Hematopoietic multipotent progenitor cell treated with erythropoietin and hydrocortisone succinate and interleukin-3 and kit ligand, for 8 days (in vitro differentiated cells): ENCODE measurements around the gene PRDM5.
"Not testable (repeated sequence)": the region's sequence is repeated elsewhere in the genome, so short reads cannot be mapped to it uniquely, and the experiment has no call there.

Source experiments
- DNase-seq: peaks from one replicate; pipeline ENCODE4 v3.0.0-alpha.2; 2015

PRDM5 gene

GRCh38 chr4:120815361-120815760 lies 107.2 kb downstream of the PRDM5 start:
- DNase-seq: no peak

DNA sequence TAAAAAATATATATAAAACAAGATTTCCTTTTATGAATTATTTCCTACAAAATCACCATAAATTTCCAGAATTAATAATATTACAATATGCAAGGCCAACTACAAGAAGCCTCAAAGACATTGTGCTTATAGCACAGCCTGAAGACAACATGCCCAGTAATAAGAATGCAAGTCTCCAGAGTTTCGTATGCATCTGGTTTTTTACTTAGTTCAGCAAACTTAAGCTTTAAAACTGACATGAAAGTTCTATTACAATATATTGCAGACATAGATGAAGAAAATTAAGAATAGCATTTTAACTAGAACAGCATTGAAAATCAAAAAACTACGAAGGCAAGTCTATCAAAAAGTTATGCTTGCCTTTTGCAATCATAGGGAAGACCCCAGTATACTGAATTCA lies 107.6 kb downstream of the PRDM5 start:
- no peak for DNase-seq

GRCh38 chr4:120812216-120812615 lies 110.3 kb downstream of the PRDM5 start:
- DNase-seq: no peak

DNA sequence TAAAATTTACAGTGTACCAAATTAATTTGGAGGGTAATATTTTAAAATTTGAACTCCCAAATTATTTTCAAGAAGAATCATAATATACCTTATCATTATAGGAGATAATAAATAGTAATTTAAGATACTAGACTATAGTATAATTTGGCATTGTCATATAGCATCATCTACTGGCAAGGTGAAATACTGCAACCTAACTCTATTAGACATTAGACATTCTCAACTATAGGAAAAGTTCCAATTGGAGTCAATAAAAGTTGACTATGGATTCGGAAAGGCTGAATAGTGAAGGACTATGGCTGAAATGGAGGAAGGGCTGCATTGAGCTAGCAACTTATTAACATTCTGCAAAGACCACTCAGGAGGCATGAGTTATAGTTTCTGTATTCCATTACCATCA lies 113.0 kb downstream of the PRDM5 start:
- no peak for DNase-seq

DNA sequence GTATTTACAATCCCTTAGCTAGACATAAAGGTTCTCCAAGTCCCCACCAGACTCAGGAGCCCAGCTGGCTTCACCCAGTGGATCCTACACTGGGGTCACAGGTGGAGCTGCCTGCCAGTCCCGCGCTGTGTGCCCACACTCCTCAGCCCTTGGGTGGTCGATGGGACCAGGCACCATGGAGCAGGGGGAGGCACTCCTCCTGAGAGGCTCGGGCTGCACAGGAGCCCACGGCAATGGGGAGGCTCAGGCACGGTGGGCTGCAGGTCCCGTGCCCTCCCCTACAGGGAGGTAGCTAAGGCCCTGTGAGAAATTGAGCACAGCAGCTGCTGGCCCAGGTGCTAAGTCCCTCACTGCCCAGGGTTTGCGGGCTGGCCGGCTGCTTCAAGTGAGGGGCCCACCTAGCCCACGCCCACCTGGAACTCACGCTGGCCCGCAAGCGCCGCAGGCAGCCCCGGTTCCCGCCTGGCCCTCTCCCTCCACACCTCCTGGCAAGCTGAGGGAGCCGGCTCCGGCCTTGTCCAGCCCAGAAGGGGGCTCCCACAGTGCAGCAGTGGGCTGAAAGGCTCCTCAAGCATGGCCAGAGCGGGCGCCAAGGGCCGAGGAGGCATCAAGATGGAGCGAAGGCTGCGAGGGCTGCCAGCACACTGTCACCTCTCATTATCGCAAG lies 113.9 kb downstream of the PRDM5 start:
- DNase-seq: no peak

DNA sequence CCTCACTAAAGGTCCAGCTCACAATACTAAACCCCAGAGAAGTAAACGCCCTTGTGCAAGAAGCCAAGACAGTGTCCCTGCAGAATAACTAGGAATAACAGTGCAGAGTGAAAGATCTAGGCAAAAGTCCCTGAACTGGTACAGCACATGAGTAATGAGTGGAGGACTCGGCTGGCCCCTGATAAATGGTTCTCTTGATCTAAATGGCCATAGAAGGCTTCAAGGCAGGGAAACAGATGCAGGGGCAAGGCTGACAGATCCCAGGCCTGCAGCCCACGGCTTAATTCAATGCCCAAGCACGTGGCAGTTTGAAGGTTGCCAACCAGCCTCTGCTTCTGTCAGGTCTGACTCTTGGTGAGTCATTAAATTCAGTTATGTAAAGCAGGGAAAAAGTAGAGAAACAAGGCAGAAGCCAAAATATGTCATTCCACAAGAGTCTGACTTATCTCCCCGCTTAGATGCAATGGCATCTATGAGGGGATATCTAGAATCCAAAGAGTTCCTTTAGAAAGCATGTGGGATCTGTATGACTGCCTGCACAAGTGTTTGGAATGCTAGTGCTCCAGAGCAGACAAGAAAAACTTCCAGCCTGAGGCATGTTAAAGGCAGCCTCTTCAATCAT lies 121.3 kb downstream of the PRDM5 start:
- no peak for DNase-seq

GRCh38 chr4:120798570-120798969 lies 124.0 kb downstream of the PRDM5 start:
- DNase-seq: no peak

- DNase-seq: no peak
Measured at GRCh38 chr4:120796271-120796670, 126.3 kb downstream of the PRDM5 start.

DNA sequence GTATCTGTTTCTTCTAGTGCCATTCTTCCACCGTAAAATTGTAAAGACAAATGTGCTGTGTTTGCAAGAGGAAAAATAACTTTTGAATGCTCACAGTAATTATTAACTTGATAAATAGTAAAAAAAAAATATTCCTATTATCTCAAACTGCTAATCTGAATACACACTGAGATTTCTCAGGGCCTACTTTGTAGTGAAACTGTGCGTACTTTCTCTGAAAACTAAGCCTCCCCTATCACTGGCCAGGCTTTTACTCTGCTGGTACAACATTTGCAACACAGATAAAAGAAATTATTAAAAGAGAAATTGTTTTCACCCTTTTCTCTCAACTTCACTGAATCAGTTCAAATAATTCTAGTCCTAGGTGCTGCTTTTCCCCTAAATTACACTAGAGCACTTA lies 137.3 kb downstream of the PRDM5 start:
- DNase-seq: no peak

GRCh38 chr4:120777459-120777858 lies 145.1 kb downstream of the PRDM5 start:
- no peak for DNase-seq

DNA sequence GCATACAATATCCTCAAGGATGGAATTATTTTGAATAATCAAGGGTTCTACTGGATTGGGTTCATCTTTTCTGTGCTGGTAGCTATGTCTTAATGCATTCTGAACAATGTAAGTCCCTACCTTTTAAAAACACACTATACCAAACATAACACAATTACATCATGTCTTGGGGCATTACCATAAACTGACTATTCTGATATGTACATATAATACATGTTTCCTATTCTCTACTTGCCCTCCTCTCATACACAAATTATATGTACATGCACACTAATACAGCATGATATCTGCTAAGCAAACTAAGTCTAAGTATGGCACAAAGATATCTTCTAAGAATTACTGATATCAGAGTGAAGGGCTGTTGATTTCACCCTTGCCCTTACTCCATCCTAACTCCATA lies 147.1 kb downstream of the PRDM5 start:
- no peak for DNase-seq

DNA sequence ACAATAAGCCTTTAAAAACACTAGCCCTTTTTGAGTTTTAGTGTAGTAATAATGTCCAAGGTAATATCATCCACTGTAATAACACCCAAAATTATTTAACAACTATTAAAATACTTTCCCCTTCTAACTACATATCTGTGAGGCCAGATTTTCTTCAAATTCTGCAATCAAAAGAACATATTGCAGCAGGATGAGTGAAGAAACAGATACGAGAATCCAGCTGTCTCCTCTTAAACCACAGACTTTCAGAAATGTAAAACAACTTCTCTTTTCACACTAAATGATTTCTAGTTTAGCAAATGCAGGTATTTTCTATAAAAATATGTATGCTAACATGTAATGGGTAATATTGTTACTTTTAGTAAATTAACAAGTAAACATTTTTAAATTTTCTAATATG lies 148.9 kb downstream of the PRDM5 start:
- no peak for DNase-seq

GRCh38 chr4:120771907-120772306 lies 150.6 kb downstream of the PRDM5 start:
- no peak for DNase-seq

DNA sequence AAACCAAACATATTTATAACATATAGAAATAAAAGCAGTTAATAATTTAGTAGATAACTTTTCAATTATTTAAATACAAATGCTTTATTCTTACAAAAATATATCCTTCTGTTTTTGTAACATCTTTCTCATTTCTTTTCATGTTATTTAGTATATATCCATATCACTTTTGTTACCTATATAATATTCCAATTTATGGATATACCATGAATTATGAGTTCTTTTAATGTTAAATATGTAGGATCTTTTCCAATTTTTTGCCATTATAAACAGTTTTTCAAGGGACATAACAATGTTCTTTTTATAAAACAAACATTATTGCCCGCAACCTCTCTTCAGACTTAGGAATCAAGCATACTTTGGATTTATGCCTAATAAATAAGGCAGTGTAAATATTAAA lies 151.6 kb downstream of the PRDM5 start:
- DNase-seq: no peak

DNA sequence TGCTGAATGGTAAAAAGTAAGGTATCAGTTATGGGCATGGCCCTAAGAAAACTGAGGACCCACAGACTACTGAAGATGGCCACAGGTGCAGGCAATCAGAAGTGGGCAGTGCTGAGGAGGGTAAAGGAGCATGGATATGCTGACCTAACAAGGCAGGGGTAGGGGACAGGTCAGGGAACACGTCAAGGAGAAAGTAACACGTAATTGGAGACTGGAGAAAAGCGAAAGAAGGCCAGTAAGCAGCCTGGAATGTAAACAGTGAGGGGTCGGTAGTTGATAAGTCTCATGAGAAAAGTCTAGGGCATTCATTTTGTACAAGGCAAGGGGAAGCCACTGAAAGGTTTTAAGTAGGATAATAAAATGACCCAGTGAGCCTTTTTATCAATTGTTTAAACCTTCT lies 153.3 kb downstream of the PRDM5 start:
- no peak for DNase-seq

- no peak for DNase-seq
Measured at GRCh38 chr4:120765260-120765680, 157.3 kb downstream of the PRDM5 start.

DNA sequence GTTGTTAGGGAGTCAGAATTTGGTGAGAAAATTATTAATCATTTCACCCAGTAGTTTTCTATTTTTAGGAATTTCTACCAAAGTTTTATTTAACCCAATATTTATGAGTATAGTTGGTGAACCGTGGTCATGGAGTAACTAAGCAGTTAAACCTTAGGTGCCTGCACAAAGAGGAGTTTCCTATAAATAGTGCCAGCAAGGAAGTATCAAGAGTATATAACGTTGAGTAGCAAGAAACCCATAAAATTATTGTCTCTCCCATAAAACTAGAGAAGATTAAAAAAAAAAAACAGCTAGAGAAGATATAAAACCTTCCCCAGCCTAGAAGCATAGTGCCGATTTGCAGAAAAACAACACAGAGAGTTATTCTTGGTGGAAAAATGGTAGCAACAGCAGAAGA lies 158.9 kb downstream of the PRDM5 start:
- no peak for DNase-seq

DNA sequence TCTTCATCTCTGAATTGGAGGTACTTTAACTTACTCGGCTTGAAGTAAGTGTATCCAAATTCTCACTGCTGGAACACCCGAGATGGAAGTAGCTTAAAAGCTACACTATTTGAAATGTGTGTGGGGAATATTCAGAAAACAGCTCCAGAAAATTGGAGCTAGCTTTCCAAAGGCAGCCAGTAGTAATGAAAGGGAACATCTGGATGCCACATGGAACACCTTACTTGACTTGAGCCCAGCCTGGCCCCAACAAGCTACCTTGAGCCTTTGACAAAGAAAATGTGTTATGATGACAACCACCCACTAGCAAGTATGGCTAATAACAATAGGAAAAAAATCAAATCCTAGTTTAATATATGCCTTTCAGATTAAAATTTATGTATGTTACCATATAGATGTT lies 161.5 kb downstream of the PRDM5 start:
- DNase-seq: no peak

DNA sequence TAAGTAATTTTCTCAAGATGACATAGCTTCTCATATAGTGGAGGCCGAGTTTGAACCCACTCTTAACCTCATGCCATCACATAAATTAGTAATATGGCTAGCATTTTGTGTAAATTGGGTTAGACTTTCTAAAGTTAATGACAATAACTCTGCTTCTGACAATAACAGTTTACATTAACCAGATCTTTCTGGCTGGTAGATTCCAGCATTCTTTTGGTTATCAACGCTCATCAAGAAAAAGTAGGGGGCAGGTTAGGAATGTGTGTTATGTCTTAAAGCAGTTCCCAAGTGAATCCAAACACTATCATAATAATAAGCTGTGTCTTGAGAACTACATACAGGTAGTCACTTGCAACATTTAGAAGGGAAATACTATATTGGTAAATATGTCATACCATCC lies 162.5 kb downstream of the PRDM5 start:
- no peak for DNase-seq

DNA sequence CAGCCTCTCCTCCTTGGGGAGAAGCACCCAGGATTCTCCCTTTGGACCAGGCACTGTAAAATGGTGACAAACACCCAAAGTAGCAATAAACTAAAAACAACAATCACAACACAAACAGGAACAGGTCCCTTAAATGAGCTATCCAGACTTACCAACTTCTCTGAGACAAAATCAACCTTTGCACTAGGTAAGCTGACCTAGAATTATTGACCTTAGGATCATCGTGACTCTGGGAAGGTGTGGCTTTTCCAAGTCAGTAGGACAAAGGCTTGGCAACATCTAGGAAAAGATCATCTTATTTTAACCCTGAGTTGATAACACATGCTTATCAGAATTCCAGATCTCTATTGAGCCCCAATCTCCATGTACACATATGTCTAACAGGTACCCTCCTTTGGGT lies 166.7 kb downstream of the PRDM5 start:
- no peak for DNase-seq

- no peak for DNase-seq
Measured at GRCh38 chr4:120754590-120754989, 167.9 kb downstream of the PRDM5 start.

DNA sequence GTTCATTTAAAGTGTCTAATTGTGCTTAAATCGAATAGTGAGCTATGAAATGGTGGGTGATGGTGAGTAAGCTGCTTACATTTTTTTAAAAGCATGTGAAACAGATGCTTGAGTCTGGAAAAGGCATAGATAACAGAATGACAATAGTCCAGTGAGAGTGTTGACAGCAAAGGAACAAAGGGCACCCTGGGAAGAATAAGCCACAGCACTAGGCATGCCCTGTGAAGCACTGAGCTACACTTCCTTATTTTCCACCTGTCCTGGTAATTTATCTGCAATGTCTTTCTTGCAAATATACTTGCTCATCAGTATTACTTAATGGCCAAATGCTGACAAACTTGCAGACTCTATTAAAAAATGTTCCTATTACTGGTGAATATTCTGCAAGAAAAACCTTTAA lies 168.7 kb downstream of the PRDM5 start:
- DNase-seq: no peak

- DNase-seq: no peak
Measured at GRCh38 chr4:120750152-120750525, 172.4 kb downstream of the PRDM5 start.

- DNase-seq: no peak
Measured at GRCh38 chr4:120749445-120750151, 172.9 kb downstream of the PRDM5 start.

- not testable (repeated sequence) for DNase-seq
Measured at GRCh38 chr4:120741636-120742035, 180.9 kb downstream of the PRDM5 start.
